Peyer's patch (tissue), 4 donors: ENCODE measurements around the gene DOCK1. TPM values are rescaled to one million over a fixed set of nuclear protein-coding genes. Genes with fewer than 3 reads are reported as not detected.

Source experiments
- DNase-seq, 3 donors: peaks; one replicate each; pipeline ENCODE4 v3.0.0-alpha.2; 2017 to 2019
- H3K27ac ChIP-seq, 4 donors: fragments of 200-600 bp; sonication (generic); one replicate each; pipeline ENCODE4 v1.5.1; 2016 to 2019
- H3K27me3 ChIP-seq, 2 donors: fragments of 200-600 bp; sonication (generic); one replicate each; pipeline ENCODE4 v1.5.1; 2019
- H3K36me3 ChIP-seq, 3 donors: fragments of 200-600 bp; sonication (generic); one replicate each; pipeline ENCODE4 v1.5.1; 2016 to 2019
- H3K4me1 ChIP-seq, 4 donors: fragments of 200-600 bp; sonication (generic); one replicate each; pipeline ENCODE4 v1.5.1; 2016 to 2019
- H3K4me3 ChIP-seq, 4 donors: fragments of 200-600 bp; sonication (generic); 1 replicate in 3 of 4; 2 replicates in 1 of 4; pipeline ENCODE4 v1.5.1; 2016 to 2019; ENCODE audit warnings: mild to moderate bottlenecking in 1 of 4
- H3K9me3 ChIP-seq, 4 donors: fragments of 200-600 bp; sonication (generic); one replicate each; pipeline ENCODE4 v1.5.1; 2016 to 2019; ENCODE audit warnings: mild to moderate bottlenecking in 1 of 4
- CTCF ChIP-seq, 6 experiments: fragments of 450-650 bp in 4 of 6; fragments of 200-600 bp in 2 of 6; sonication (generic) in 1 of 6; IDR thresholded peaks; one replicate each; pipeline ENCODE4 v1.5.1; 2017 to 2019; ENCODE audit warnings: antibody characterized with exemption in 6 of 6, mild to moderate bottlenecking in 3 of 6, moderate library complexity in 1 of 6
- POLR2A ChIP-seq, 2 donors: fragments of 450-650 bp; IDR thresholded peaks; one replicate each; pipeline ENCODE4 v1.5.1; 2017; ENCODE audit warnings: antibody characterized with exemption in 2 of 2, mild to moderate bottlenecking in 2 of 2, moderate library complexity in 2 of 2
- total RNA-seq, 4 donors: library from RNA; depleted of rRNA; stranded (reverse); fragments of >200 nt; gene quantifications; one replicate each; pipeline ENCODE4 v1.1.0, GENCODE V29; 2016

The DOCK1 gene
- total RNA-seq, 4 donors from 2014 or later, result 42.0 to 117 (median 92.2) TPM

GRCh38 chr10:127151541-127151940 is 246.3 kb downstream of the DOCK1 start:
- Histone ChIP-seq H3K27me3 (no peaks in the 10 kb centered on the region), H3K27ac (no peak overlapping the region), H3K36me3 (no peaks in the 10 kb centered on the region), H3K4me1 (no peaks in the 10 kb centered on the region), H3K4me3 (no peak overlapping the region), H3K9me3 (no peaks in the 10 kb centered on the region)
- TF ChIP-seq POLR2A (IDR thresholded peaks at IDR 0.05), result no peak
- TF ChIP-seq CTCF (IDR thresholded peaks at IDR 0.05), result no peak
- no peak for DNase-seq

- no peaks in the 10 kb centered on the region for H3K27me3 ChIP-seq
- H3K36me3 ChIP-seq, result no peaks in the 10 kb centered on the region
- no peak for TF ChIP-seq CTCF (IDR thresholded peaks at IDR 0.05)
- no peak for TF ChIP-seq POLR2A (IDR thresholded peaks at IDR 0.05)
- no peak overlapping the region for H3K27ac ChIP-seq
- H3K4me1 ChIP-seq, result no peaks in the 10 kb centered on the region
- no peak overlapping the region for H3K4me3 ChIP-seq
- no peak for DNase-seq
- no peaks in the 10 kb centered on the region for H3K9me3 ChIP-seq
These were observed 246.9 kb downstream of the DOCK1 start for GRCh38 chr10:127151981-127152699.

GRCh38 chr10:127153181-127153580 is 248.0 kb downstream of the DOCK1 start:
- H3K4me3 ChIP-seq, result no peak overlapping the region
- no peaks in the 10 kb centered on the region for H3K4me1 ChIP-seq
- DNase-seq, result no peak
- no peaks in the 10 kb centered on the region for H3K9me3 ChIP-seq
- no peaks in the 10 kb centered on the region for H3K36me3 ChIP-seq
- H3K27ac ChIP-seq, result no peak overlapping the region
- no peak for TF ChIP-seq CTCF (IDR thresholded peaks at IDR 0.05)
- no peaks in the 10 kb centered on the region for H3K27me3 ChIP-seq

- H3K27me3 ChIP-seq, result no peaks in the 10 kb centered on the region
- H3K4me1 ChIP-seq, result no peaks in the 10 kb centered on the region
- TF ChIP-seq CTCF (IDR thresholded peaks at IDR 0.05) (no peak), POLR2A (IDR thresholded peaks at IDR 0.05) (no peak)
- no peak overlapping the region for H3K4me3 ChIP-seq
- no peaks in the 10 kb centered on the region for H3K36me3 ChIP-seq
- H3K9me3 ChIP-seq, result no peaks in the 10 kb centered on the region
- H3K27ac ChIP-seq, result no peak overlapping the region
- DNase-seq, result no peak
These were observed 249.8 kb downstream of the DOCK1 start for GRCh38 chr10:127154831-127155620.

GRCh38 chr10:127157089-127157488 is 251.9 kb downstream of the DOCK1 start:
- Histone ChIP-seq H3K36me3 (no peaks in the 10 kb centered on the region), H3K4me3 (no peak overlapping the region), H3K9me3 (no peaks in the 10 kb centered on the region), H3K27me3 (no peaks in the 10 kb centered on the region), H3K4me1 (no peaks in the 10 kb centered on the region), H3K27ac (no peak overlapping the region)
- TF ChIP-seq CTCF (IDR thresholded peaks at IDR 0.05) (no peak), POLR2A (IDR thresholded peaks at IDR 0.05) (no peak)
- no peak for DNase-seq
